VCaP (cell line): ENCODE measurements around the gene APOBEC3C.
A peak's percentile ranks its signal among the peaks of the same experiment; 100 is the strongest.
"Not testable (repeated sequence)": the region's sequence is repeated elsewhere in the genome, so short reads cannot be mapped to it uniquely, and the experiment has no call there.

Source experiments
- H3K27ac ChIP-seq: fragments of 450-650 bp; 2 replicates; pipeline ENCODE4 v1.5.1; 2017
- CTCF ChIP-seq: fragments of 450-650 bp; conservative IDR thresholded peaks from 2 replicates; pipeline ENCODE4 v1.5.1; 2017; ENCODE audit warnings: mild to moderate bottlenecking, moderate library complexity

APOBEC3C gene

GRCh38 chr22:39039306-39040126 lies 25.5 kb downstream of the APOBEC3C start:
- peak overlapping the region; percentile 84 for H3K27ac ChIP-seq
- TF ChIP-seq CTCF, result no peak

DNA sequence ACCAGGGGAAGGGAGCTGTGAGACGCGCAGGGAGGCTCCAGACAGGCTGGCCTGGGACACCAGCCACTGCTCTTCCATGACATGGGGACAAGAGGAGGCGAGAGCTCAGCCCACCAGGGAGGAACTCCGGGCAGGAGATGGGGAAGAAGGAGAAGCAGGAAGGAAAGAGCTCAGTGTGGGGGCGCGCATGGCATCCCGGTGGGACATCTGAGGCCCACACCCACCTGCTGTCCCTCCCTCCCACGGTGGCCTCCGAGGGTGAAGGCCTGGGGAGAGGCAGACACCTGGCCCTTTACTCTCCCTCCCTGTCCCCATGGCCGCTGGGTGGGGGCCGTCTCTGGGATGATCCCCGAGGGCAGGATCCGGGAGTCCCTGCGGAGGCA lies 26.1 kb downstream of the APOBEC3C start:
- H3K27ac ChIP-seq, result peak overlapping the region; percentile 84

DNA sequence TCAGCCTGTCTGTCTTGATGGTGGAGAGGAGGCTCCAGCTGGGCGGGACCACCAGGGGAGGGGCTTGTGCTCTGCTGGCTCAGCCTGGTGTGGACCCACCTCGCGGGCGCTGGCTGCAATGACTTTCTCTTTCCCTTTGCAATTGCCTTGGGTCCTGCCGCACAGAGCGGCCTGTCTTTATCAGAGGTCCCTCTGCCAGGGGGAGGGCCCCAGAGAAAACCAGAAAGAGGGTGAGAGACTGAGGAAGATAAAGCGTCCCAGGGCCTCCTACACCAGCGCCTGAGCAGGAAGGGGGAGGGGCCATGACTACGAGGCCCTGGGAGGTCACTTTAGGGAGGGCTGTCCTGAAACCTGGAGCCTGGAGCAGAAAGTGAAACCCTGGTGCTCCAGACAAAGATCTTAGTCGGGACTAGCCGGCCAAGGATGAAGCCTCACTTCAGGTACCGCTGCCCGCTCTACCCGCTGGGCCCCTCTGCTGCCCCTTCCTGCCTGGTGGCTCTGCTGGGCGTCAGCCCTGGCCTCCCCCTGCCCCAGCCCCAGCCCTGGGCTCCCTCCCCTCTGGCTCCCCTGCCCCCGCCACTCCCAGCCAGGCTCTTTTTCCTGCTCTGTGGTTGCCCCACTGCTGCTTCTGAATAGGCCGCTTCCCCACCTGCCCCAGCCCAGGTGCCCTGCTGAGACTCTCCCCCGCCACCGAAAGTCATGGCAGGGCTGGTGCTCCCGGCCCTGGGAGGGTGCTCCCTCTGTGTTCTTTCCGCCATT lies 26.7 kb downstream of the APOBEC3C start, which contains the start of gene APOBEC3F:
Gene APOBEC3F (plus strand): TSS at position 327 of the 759 bp plus-strand sequence. CDS start 97 bp downstream, at position 424.
- H3K27ac ChIP-seq, result peak within 1 kb of the TSS; percentile 84

- peak overlapping the region; percentile 84 for H3K27ac ChIP-seq
- no peak for TF ChIP-seq CTCF
Observed at GRCh38 chr22:39041908-39042307, 27.9 kb downstream of the APOBEC3C start.

DNA sequence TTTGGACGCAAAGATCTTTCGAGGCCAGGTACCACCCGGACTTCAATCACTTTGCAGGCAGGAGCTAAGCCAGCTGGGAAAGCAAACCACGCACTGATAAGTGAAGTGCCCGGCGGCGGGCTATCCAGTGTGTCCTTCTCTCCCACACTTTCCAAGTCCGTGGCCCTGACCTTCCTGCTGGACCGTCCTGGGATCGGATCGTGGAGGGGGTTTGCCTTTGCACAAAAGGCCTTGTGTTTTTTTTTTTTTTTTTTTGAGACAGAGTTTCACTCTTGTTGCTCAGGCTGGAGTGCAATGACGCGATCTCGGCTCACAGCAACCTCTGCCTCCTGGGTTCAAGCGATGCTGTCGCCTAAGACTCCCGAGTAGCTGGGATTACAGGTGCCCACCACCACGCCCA lies 29.0 kb downstream of the APOBEC3C start:
- not testable (repeated sequence) for H3K27ac ChIP-seq

GRCh38 chr22:39045136-39045535 lies 31.1 kb downstream of the APOBEC3C start:
- not testable (repeated sequence) for H3K27ac ChIP-seq

- not testable (repeated sequence) for H3K27ac ChIP-seq
Observed at GRCh38 chr22:39049486-39049885, 35.4 kb downstream of the APOBEC3C start.

- not testable (repeated sequence) for H3K27ac ChIP-seq
Observed at GRCh38 chr22:39051844-39052495, 37.9 kb downstream of the APOBEC3C start.

GRCh38 chr22:39055658-39056057 lies 41.6 kb downstream of the APOBEC3C start:
- no peak for TF ChIP-seq CTCF
- H3K27ac ChIP-seq, result no peak overlapping the region

GRCh38 chr22:39061290-39061689 lies 47.2 kb downstream of the APOBEC3C start:
- not testable (repeated sequence) for H3K27ac ChIP-seq

- not testable (repeated sequence) for H3K27ac ChIP-seq
Observed at GRCh38 chr22:39061951-39062350, 47.9 kb downstream of the APOBEC3C start.

- H3K27ac ChIP-seq, result not testable (repeated sequence)
Observed at GRCh38 chr22:39063904-39064303, 49.8 kb downstream of the APOBEC3C start.

GRCh38 chr22:39066442-39067276 lies 52.6 kb downstream of the APOBEC3C start:
- H3K27ac ChIP-seq, result peak overlapping the region; percentile 62
